Effector CD4-positive, alpha-beta T cell (primary cell): Measurements from ENCODE around the gene CNBP.

Experiments
- DNase-seq: peaks from one replicate; pipeline ENCODE4 v3.0.0-alpha.2; 2020

Gene CNBP

DNA sequence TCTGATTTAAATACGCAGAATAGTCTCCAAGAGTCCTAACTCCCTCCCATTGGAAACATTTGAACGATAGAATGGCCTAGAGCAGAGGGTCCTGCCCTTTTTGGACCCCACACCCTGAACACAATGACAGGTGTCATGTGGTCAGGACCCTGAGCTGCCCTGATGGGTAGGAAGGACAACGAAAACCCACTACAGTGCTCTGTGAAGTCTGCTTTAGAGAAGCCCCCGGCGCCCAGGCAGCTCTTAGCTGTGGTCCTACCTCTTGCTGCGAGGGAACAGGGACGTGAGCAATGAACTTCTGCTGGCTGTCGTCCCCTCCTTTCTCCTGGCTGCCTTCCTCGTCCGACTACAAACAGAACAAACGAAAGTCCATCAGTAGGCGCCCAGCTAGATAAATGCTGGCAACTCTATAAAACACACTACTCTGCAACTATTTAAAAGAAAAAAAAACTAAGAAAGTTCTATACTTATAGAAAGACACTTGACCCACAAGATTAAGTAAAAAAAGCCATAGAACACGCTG lies 53.3 kb downstream of the CNBP start:
- no peak for DNase-seq

DNA sequence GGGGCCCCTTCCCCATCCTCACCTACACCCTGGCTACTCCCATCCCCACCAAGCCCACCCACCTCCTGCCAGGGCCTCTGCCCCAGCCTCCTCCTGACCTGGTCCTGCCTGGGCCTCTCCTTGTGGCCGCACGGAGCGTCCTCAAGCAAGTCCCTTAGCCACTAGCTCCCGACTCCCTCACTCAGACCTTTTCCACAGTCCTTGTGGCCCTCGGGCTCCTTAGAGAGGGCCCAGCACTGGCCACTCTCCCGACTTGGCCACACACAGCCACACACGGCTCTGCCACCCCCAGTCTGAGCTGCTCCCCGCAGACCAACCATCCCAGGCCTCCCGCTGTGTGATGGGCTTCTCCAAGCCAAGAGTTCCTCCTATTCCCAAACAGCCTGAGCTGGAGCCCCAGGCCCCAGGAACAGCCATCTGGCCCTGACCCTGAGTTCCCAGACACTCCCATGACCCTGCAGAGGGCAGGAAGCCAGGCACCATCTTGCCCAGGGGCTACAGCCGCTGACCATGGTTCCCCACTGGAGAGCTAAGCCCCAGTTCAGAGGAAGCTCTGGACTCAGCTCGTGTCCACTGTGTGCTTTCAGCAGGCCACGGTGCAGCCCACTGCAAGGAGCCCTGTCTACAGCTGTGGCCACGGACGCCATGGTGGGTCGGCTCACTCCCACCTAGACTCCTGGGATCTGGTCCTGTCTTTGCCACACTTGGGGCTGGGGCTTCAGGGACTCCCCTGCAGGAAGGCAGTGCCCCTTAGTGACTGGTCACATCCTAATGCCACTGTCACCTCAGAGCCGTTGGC lies 55.1 kb downstream of the CNBP start:
- no peak for DNase-seq

DNA sequence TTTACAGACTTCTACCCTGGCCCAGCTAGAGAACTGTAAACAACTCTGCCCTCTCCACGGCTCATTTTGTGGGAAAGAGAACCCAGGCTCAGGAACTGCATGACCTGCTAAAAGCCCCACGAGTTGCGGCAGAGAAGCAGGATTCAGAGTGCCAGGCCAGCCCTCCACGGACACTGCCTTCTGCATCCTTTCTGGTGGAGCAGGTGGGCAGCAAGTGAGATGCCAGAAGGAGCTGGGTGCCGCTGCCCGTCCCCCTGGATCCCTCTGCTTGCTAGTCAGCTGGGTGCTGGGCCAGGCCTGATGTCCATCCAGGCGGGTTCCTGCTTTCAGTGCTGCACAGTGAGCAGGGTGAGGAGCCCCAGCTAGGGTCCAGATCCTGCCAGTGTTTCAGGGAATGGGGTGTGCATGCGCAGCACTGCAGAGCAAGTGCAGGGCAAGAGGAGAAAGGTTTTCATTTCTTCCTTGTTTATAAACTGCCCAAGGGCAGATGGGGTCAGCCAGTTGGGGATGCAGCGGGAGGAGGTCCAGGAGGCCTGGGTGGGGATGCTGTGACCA lies 56.9 kb downstream of the CNBP start:
- DNase-seq = no peak

DNA sequence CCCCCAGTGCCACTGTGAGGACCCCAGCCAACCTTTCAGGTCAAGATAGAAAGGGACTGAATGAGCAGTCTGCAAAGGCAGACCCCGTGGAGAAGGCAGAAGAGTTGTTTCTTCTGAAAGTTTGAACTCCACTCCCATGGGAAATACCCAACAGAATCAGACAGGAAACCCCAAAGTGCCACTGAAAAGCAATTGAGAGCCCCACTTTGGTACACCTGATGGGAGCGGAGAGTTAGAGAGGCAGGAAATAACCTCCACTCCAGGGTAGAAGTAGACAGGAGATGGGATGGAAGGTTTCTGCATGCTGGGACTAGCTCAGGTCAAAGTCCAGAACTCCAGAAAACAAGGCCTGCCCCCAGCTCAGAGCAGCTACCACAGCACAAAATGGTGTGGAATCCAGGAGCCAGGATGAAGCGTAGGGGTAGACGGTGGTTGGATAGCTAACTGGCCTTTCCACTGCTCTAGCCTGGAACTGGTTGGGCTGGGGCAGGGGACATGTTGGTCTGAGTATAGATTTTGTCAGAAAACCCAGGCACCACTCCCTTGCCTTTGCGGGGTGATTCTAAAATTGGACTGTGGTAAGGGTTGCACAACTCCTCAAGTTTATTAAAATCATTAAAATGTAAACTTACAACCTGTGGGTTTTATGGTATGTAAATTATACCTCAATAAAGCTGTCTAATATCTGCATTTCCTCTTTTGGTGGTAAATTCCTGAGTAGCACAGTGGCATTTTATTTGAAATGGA lies 60.2 kb downstream of the CNBP start:
- DNase-seq = no peak

DNA sequence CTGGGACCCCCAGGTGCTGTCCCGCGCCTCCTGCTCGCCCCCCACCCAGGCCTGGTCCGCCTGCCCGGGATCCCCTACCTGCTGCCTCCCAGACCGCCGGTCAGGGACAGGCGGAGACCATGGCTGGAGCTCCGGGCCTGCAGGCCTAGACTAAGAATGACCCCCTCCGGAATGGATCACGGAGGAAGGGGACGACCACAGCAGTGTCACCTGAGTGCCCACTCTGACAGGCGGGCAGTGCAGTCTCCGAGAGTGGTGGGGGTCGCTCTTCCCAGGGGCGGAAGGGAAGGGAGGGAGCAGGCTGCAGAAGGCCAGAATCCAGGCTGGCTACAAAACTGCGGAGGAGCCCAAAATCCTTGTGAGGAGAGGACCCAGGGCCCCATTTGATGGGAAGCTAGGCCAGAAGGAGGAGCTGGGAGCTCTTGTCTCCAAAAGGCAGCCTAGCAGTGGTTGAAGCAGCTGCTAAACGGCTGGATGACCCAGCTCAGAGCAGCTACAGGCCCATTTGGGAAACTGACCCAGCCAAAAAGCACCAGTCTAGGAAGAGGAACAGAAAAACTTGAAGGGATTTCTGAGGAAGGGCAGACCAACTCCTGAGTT lies 61.2 kb downstream of the CNBP start:
- no peak for DNase-seq

DNA sequence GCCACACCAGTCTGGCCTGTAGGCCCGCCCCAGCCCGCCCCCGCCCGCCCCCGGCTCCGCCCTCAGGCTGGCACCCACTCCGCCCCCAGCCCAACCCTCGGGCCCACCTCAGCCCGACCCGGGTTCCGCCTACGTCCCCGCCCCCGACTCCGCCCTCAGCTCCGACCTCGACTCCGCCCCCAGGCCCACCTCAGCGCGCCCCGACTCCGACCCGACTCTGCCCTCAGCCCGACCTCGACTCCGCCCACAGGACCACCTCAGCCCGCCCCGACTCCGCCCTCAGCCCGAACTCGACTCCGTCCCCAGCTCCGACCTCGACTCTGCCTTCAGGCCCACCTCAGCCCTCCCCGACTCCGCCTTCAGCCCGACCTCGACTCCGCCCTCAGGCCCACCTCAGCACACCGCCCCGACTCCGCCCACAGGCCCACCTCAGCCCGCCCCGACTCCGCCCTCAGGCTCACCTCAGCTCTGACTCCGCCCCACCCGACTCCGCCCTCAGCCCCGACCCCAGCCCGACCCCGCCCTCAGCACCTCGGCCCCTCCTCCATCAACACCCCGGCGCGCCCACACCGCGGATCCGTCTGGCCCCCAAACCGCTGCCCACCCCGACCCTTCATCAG lies 61.8 kb downstream of the CNBP start, which contains the start of gene RAB43:
Gene RAB43 (minus strand): TSS at position 13 of the 620 bp plus-strand sequence. CDS start 315 bp downstream, outside the sequence.
- DNase-seq = peak; percentile 80

DNA sequence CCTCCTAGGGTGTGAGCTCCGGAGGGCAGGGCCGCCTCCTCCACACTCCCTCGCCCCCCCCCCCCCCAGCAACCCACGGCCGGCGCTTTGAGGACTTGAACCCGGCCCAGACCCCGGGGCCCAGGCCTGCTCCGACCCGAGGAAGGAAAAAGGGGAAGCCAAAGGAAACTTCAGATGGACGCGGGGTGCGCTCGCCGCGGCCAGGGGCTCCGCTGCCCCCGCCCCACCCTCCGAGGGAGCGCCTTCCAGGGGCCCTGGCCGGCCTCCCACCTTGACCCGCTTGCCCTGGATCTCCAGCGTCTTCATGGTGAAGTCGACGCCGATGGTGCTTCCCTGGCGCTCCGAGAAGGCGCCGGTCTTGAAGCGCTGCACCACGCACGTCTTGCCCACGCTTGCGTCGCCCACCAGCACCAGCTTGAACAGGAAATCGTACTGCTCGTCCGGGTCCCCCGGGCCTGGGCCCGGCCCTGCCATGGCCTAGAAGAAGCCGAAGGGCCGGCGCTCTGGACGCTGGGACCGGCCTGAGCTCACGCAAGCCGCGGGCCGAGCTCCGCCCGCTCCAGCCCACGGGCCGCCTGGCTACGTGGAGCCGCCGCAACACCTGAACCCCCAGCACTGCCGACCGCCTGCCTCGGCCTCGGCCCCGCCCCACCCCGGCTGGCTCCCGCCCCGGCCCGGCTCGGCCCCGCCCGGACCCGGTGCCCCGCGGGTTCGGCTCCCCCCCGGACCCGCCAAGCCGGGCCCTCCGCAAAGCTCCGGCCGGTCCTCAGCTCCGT lies 62.5 kb downstream of the CNBP start:
- peak; percentile 22 for DNase-seq

DNA sequence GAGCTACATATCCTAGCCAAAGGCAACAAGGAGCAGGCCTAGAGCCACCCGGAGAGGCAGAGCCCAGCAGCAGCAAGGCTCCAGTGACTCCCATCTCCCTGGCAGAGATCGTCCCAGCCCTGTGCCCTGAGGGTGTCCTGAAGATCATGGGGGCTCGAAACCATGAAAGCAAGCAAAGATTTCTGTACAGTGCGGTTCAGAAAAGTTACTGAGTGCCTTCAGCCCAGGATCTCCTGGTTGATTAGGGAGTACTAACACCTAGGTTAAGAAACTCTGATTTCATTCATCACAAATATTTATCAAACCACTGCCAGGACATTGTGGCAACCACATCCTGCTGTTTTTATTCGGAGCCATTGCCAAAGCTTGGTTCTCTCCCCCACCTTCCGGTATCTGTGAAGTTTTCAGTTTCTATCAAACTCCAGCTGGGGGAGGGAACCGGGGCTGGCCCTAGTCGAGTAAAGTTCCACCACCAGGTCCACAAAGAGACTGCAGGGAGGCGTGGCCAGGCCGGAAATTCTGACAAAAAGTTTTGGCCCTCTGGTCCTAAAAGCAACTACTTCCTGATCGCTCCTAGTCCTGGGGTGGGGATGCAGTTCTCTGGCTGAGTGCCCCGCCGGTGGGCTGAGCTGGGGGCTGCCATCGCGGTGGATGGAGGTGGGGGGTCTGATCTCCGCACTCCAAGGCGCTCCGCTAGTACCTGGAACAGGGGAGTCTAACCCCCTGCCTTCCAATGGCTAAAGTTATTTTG lies 63.3 kb downstream of the CNBP start:
- peak; percentile 83 for DNase-seq

DNA sequence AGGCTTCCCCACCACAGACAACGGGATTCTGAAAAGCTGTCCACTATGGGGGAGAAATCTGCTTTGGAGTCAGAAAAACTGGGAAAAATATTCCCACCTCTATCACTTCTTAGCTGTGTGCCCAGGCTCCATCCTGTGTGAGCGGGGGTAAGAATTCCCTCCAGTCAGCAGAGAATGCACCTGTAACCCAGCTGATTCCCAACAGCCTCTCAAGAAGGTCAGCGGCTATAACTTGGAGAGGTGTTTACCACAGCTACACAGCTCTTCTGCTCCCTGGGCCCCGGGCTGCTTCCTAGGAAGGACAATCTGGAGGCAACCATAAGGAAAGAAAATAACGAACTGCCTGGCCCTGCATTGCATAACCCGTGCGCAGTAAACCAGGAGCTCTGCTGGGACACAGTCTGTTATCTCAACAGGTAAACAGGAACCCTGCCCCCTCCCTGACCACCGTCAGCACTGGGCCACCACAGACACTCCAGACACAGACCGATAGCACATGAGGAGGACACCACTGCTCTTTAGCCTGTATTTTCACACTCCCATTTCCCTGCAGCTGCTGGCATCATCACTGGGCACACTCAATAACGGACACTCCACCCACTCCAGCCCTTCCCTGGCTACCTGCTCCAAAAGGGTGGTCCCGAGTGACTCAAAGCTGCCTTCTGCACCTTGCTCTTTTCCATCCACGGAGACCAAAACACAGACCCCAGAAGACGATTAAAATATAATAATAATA lies 64.2 kb downstream of the CNBP start:
- no peak for DNase-seq

DNA sequence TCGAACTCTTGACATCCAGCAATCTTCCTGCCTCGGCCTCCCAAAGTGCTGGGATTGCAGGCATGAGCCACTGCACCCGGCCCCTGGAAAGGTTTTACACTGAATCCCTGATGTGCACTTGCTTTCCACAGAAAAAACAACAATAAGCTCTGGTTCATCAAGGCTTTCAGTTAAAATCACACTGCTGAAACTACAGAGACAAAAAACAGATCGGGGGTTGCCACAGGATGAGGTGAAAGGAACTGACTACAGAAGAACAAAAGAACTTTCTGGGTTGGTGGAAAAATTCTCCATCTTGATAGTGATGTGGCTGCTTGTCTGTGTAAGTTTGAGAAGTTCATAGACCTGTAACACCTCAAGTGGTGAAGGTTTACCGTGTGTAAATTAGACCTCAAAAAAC lies 65.0 kb downstream of the CNBP start:
- DNase-seq = peak; percentile 53
